Measurements from ENCODE around the gene FTSJ3.

DNA sequence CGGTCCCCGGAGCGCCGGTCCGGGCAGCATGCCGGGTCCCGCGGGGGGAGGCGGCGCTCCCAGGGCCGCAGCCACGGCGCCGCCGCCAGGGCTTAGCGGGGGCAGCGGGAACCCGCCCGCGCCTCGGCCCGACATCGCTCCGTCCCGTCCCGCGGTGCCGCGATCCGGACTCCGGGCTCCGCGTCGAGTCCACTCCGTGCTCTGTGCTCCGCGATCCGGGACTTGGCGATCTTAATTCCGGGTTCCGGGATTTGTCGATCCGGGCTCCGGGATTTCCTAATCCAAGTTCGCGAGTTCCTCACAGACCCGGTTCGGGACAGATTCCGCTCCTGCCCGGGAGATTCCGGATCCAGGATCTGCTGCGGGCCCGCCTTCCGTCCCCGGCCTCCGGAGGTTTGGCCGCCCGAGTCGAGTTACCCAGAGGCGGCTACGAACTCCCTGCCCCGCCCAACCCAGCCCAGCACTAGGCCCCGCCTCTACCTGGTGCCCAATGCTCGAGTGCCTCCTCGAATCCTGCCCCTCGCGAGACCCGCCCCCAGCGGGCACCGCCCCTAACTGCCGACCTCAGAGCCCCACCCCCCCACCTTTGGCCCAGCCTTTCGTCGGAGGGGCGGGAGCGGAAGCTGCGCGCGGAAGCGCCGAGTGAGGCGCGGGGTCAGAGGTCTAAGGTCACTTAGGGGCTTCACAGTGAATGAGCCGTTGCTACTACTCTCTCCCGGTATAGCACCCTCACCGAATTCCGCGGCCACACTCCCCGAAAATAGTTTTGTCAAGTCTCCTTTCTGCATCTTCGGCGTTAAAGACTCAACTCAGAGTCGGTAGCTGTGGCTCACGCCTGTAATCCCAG lies 15.3 kb upstream of the FTSJ3 start, which contains the start of gene SMARCD2:
- TF ChIP-seq TCF12 (IDR thresholded peaks at IDR 0.05; ENCODE audit: low read depth) (peak; percentile 67; the same call in 1 of the 2 replicates), YY1 (IDR thresholded peaks at IDR 0.05; ENCODE audit: low read depth) (peak; percentile 81), EP300 (IDR thresholded peaks at IDR 0.05; ENCODE audit: borderline replicate concordance) (0 out of 2 replicates have a peak, but pooled peaks have one; percentile 12)
- TF ChIP-seq, protein P1, sequence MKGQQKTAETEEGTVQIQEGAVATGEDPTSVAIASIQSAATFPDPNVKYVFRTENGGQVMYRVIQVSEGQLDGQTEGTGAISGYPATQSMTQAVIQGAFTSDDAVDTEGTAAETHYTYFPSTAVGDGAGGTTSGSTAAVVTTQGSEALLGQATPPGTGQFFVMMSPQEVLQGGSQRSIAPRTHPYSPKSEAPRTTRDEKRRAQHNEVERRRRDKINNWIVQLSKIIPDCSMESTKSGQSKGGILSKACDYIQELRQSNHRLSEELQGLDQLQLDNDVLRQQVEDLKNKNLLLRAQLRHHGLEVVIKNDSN (IDR thresholded peaks at IDR 0.05) = peak; percentile 49
